GM21447 (cell line): Measurements from ENCODE around the gene PREX1.
A peak's percentile ranks its signal among the peaks of the same experiment; 100 is the strongest.

Experiments
- ATAC-seq: cut with Tn5 transposase; IDR thresholded peaks from one replicate; pipeline ENCODE4 v1.9.1; 2021; ENCODE audit not compliant: unreplicated experiment

The PREX1 gene

GRCh38 chr20:48797275-48797825, 30.4 kb downstream of the PREX1 start:
- ATAC-seq, result no peak

GRCh38 chr20:48795732-48796131, 32.1 kb downstream of the PREX1 start:
- ATAC-seq, result no peak

- no peak for ATAC-seq
These were observed 32.9 kb downstream of the PREX1 start for GRCh38 chr20:48794816-48795457.

- ATAC-seq, result no peak
These were observed 33.4 kb downstream of the PREX1 start for GRCh38 chr20:48794360-48794759.

- ATAC-seq, result no peak
These were observed 34.0 kb downstream of the PREX1 start for GRCh38 chr20:48793776-48794175.

- ATAC-seq, result no peak
These were observed 36.1 kb downstream of the PREX1 start for GRCh38 chr20:48791666-48792071.

- ATAC-seq, result no peak
These were observed 36.8 kb downstream of the PREX1 start for GRCh38 chr20:48791014-48791413.

- ATAC-seq, result no peak
These were observed 37.3 kb downstream of the PREX1 start for GRCh38 chr20:48790473-48791003.

GRCh38 chr20:48789781-48790472, 37.9 kb downstream of the PREX1 start:
- ATAC-seq, result no peak

GRCh38 chr20:48789185-48789668, 38.6 kb downstream of the PREX1 start:
- peak; percentile 3 for ATAC-seq

- peak; percentile 63 for ATAC-seq
These were observed 39.2 kb downstream of the PREX1 start for GRCh38 chr20:48788486-48789072.

- ATAC-seq, result peak; percentile 15
These were observed 39.9 kb downstream of the PREX1 start for GRCh38 chr20:48787861-48788375.

- no peak for ATAC-seq
These were observed 40.7 kb downstream of the PREX1 start for GRCh38 chr20:48786951-48787705.

GRCh38 chr20:48785801-48786200, 42.0 kb downstream of the PREX1 start:
- no peak for ATAC-seq

- no peak for ATAC-seq
These were observed 42.5 kb downstream of the PREX1 start for GRCh38 chr20:48785256-48785655.

GRCh38 chr20:48784273-48784641, 43.5 kb downstream of the PREX1 start:
- no peak for ATAC-seq

GRCh38 chr20:48783533-48784272, 44.1 kb downstream of the PREX1 start:
- ATAC-seq, result no peak

GRCh38 chr20:48782901-48783308, 44.9 kb downstream of the PREX1 start:
- no peak for ATAC-seq

GRCh38 chr20:48782053-48782452, 45.7 kb downstream of the PREX1 start:
- no peak for ATAC-seq

- no peak for ATAC-seq
These were observed 46.2 kb downstream of the PREX1 start for GRCh38 chr20:48781634-48782033.
